CD8-positive, alpha-beta memory T cell (primary cell): Measurements from ENCODE around the gene SLC51A. TPM values are rescaled to one million over a fixed set of nuclear protein-coding genes. Genes with fewer than 3 reads are reported as not detected.

Experiments used
- CTCF ChIA-PET: fragments of 350-600 bp; sonication (Branson Sonifier 250); formaldehyde crosslinking; loops from one replicate; lab custom pipeline; 2021; ENCODE audit warnings: antibody characterized with exemption; lab: Charles Lee
- POLR2A ChIA-PET: fragments of 350-600 bp; sonication (Branson Sonifier 250); formaldehyde crosslinking; loops from one replicate; lab custom pipeline; 2021; ENCODE audit warnings: antibody characterized with exemption; lab: Charles Lee
- DNase-seq, 5 donors: peaks; one replicate each; pipeline versions ENCODE4 v3.0.0 to v3.0.0-alpha.2; 2020 to 2022; ENCODE audit warnings: mixed read lengths in 1 of 5
- H3K27ac ChIP-seq: one replicate; pipeline ENCODE4 v1.7.0; 2013; ENCODE audit warnings: low read depth, mild to moderate bottlenecking, low read length, moderate library complexity
- H3K27me3 ChIP-seq: 2 replicates; pipeline ENCODE4 v1.7.0; 2013; ENCODE audit warnings: low read length, mild to moderate bottlenecking; ENCODE audit not compliant: insufficient read depth, poor library complexity, severe bottlenecking
- H3K36me3 ChIP-seq: 2 replicates; pipeline ENCODE4 v1.7.0; 2013; ENCODE audit warnings: mild to moderate bottlenecking, low read length, moderate library complexity; ENCODE audit not compliant: insufficient read depth
- H3K4me1 ChIP-seq: 2 replicates; pipeline ENCODE4 v1.7.0; 2013; ENCODE audit warnings: mild to moderate bottlenecking, low read length, moderate library complexity; ENCODE audit not compliant: insufficient read depth
- H3K4me3 ChIP-seq: 2 replicates; pipeline ENCODE4 v1.7.0; 2013; ENCODE audit warnings: mild to moderate bottlenecking, low read length
- H3K9me3 ChIP-seq: 2 replicates; pipeline ENCODE4 v1.7.0; 2013; ENCODE audit warnings: mild to moderate bottlenecking, low read length
- H3K27ac Mint-ChIP-seq, 8 donors: one replicate each; pipeline ENCODE4 v1.8.0; 2020 to 2021; ENCODE audit warnings: mixed read lengths in 8 of 8, mild to moderate bottlenecking in 6 of 8, inconsistent platforms in 3 of 8, moderate library complexity in 3 of 8
- H3K27me3 Mint-ChIP-seq, 2 donors: one replicate each; pipeline ENCODE4 v1.8.0; 2020 to 2021; ENCODE audit warnings: mixed read lengths in 2 of 2, mild to moderate bottlenecking in 1 of 2, moderate library complexity in 1 of 2
- H3K36me3 Mint-ChIP-seq, 3 donors: one replicate each; pipeline ENCODE4 v1.8.0; 2020 to 2021; ENCODE audit warnings: mixed read lengths in 3 of 3, inconsistent platforms in 1 of 3, mild to moderate bottlenecking in 1 of 3
- H3K4me1 Mint-ChIP-seq, 3 donors: one replicate each; pipeline ENCODE4 v1.8.0; 2020 to 2021; ENCODE audit warnings: mixed read lengths in 3 of 3, inconsistent platforms in 1 of 3, mild to moderate bottlenecking in 1 of 3
- H3K4me3 Mint-ChIP-seq, 7 donors: one replicate each; pipeline ENCODE4 v1.8.0; 2020 to 2021; ENCODE audit warnings: mixed read lengths in 7 of 7, mild to moderate bottlenecking in 6 of 7, moderate library complexity in 4 of 7, inconsistent platforms in 2 of 7
- H3K9me3 Mint-ChIP-seq, 5 donors: one replicate each; pipeline ENCODE4 v1.8.0; 2020 to 2022; ENCODE audit warnings: mixed read lengths in 5 of 5, mild to moderate bottlenecking in 3 of 5, moderate library complexity in 2 of 5, inconsistent platforms in 1 of 5
- polyA plus RNA-seq: library from polyadenylated mRNA; unstranded; fragments of 300-500 nt; fragmentation: Illumina TruSeq; gene quantifications from one replicate; pipeline ENCODE4 v1.2.3, GENCODE V29; 2021
- total RNA-seq, 2 experiments: library from RNA; stranded (reverse); gene quantifications; one replicate each; pipeline ENCODE4 v1.2.3, GENCODE V29; 2021

SLC51A gene
- total and polyA plus RNA-seq, 3 experiments from 2014 or later: 1.1 TPM; not detected in 2

- Mint-ChIP-seq H3K4me1 (peaks cover 16 to 40% (median 36%) of the 10 kb centered on the region in 3 donors), H3K27me3 (peaks cover 0 to 2% of the 10 kb centered on the region in 2 donors), H3K27ac (peak overlapping the region in 5 of 8 donors; percentile 29 to 98 (median 95)), H3K36me3 (no peaks in the 10 kb centered on the region), H3K9me3 (no peaks in the 10 kb centered on the region), H3K4me3 (no peak overlapping the region)
- H3K27me3 ChIP-seq: no peaks in the 10 kb centered on the region
- H3K36me3 ChIP-seq: no peaks in the 10 kb centered on the region
- peak in 1 of 5 donors; percentile 42 for DNase-seq
- H3K27ac ChIP-seq: peak overlapping the region; percentile 68
- POLR2A ChIA-PET: interaction anchor here (1.3 to 1.5 kb wide), 2 partner anchors 14 to 121 kb away, joined by 6 to 7 read pairs; no protein-coding TSS in a partner anchor
- no peaks in the 10 kb centered on the region for H3K9me3 ChIP-seq
- H3K4me3 ChIP-seq: no peak overlapping the region
- H3K4me1 ChIP-seq: peaks cover 26% of the 10 kb centered on the region
- CTCF ChIA-PET: interaction anchor here (0.9 to 11.8 kb wide), 5 partner anchors 13 to 123 kb away, joined by 3 to 263 read pairs (median 3); no protein-coding TSS in a partner anchor
Observed at GRCh38 chr3:196193736-196194541, 22.4 kb upstream of the SLC51A start.

- Mint-ChIP-seq H3K36me3 (no peaks in the 10 kb centered on the region), H3K27ac (peak overlapping the region in 2 of 8 donors; percentile 39 to 53), H3K27me3 (peaks cover 0 to 2% of the 10 kb centered on the region in 2 donors), H3K9me3 (no peaks in the 10 kb centered on the region), H3K4me3 (no peak overlapping the region), H3K4me1 (peaks cover 16 to 40% (median 36%) of the 10 kb centered on the region in 3 donors)
- ChIA-PET CTCF (interaction anchor here (0.9 to 11.8 kb wide), 3 partner anchors 15 to 123 kb away, joined by 3 to 263 read pairs (median 3); no protein-coding TSS in a partner anchor), POLR2A (interaction anchor here (1.5 kb wide), 1 partner anchor 15 kb away, joined by 7 read pairs; no protein-coding TSS in a partner anchor)
- DNase-seq: no peak
- Histone ChIP-seq H3K9me3 (no peaks in the 10 kb centered on the region), H3K4me1 (peaks cover 26% of the 10 kb centered on the region), H3K27me3 (no peaks in the 10 kb centered on the region), H3K36me3 (no peaks in the 10 kb centered on the region), H3K27ac (peak overlapping the region; percentile 68), H3K4me3 (no peak overlapping the region)
Observed at GRCh38 chr3:196194542-196194915, 21.8 kb upstream of the SLC51A start.

- H3K4me3 ChIP-seq: no peak overlapping the region
- Mint-ChIP-seq H3K9me3 (no peaks in the 10 kb centered on the region), H3K4me1 (peaks cover 16 to 36% (median 36%) of the 10 kb centered on the region in 3 donors), H3K27me3 (peaks cover 0 to under 1% of the 10 kb centered on the region in 2 donors), H3K4me3 (no peak overlapping the region), H3K27ac (peak overlapping the region in 3 of 8 donors; percentile 23 to 59 (median 40)), H3K36me3 (no peaks in the 10 kb centered on the region)
- H3K27ac ChIP-seq: no peak overlapping the region
- no peaks in the 10 kb centered on the region for H3K27me3 ChIP-seq
- H3K4me1 ChIP-seq: peaks cover 26% of the 10 kb centered on the region
- CTCF ChIA-PET: interaction anchor here (0.9 to 11.8 kb wide), 11 partner anchors 8 to 346 kb away, joined by 3 to 263 read pairs (median 16); no protein-coding TSS in a partner anchor
- POLR2A ChIA-PET: interaction anchor here (0.7 kb wide), 1 partner anchor 122 kb away, joined by 3 read pairs; no protein-coding TSS in a partner anchor
- DNase-seq: peak in 1 of 5 donors; percentile 53
- H3K36me3 ChIP-seq: no peaks in the 10 kb centered on the region
- no peaks in the 10 kb centered on the region for H3K9me3 ChIP-seq
Observed at GRCh38 chr3:196195664-196196265, 20.6 kb upstream of the SLC51A start.

GRCh38 chr3:196197524-196197923 lies 18.8 kb upstream of the SLC51A start:
- H3K4me1 Mint-ChIP-seq: peaks cover 6 to 29% (median 26%) of the 10 kb centered on the region in 3 donors
- POLR2A ChIA-PET: interaction anchor here (0.8 kb wide), 1 partner anchor 124 kb away, joined by 5 read pairs; no protein-coding TSS in a partner anchor
- H3K36me3 ChIP-seq: no peaks in the 10 kb centered on the region

GRCh38 chr3:196198081-196198675 lies 18.2 kb upstream of the SLC51A start:
- peak in 1 of 5 donors; percentile 41 for DNase-seq
- H3K27me3 ChIP-seq: no peaks in the 10 kb centered on the region
- H3K36me3 ChIP-seq: no peaks in the 10 kb centered on the region
- Mint-ChIP-seq H3K9me3 (no peaks in the 10 kb centered on the region), H3K27me3 (peaks cover 1 to 3% of the 10 kb centered on the region in 2 donors), H3K27ac (no peak overlapping the region), H3K36me3 (no peaks in the 10 kb centered on the region), H3K4me1 (peaks cover 0 to 22% (median 19%) of the 10 kb centered on the region in 3 donors), H3K4me3 (no peak overlapping the region)
- peaks cover 13% of the 10 kb centered on the region for H3K4me1 ChIP-seq
- no peak overlapping the region for H3K27ac ChIP-seq
- no peaks in the 10 kb centered on the region for H3K9me3 ChIP-seq
- no peak overlapping the region for H3K4me3 ChIP-seq
- ChIA-PET CTCF (interaction anchor here (1.2 to 11.8 kb wide), 5 partner anchors 8 to 127 kb away, joined by 6 to 263 read pairs (median 20); no protein-coding TSS in a partner anchor), POLR2A (no interaction called here)

More at GRCh38 chr3:196197524-196197923, 18.8 kb upstream of the SLC51A start:
- DNase-seq: peak in 1 of 5 donors; percentile 44
- Histone ChIP-seq H3K27ac (no peak overlapping the region), H3K9me3 (no peaks in the 10 kb centered on the region), H3K27me3 (no peaks in the 10 kb centered on the region), H3K4me1 (peaks cover 20% of the 10 kb centered on the region), H3K4me3 (no peak overlapping the region)
- no peak overlapping the region for H3K4me3 Mint-ChIP-seq
- H3K9me3 Mint-ChIP-seq: no peaks in the 10 kb centered on the region
- CTCF ChIA-PET: interaction anchor here (0.8 to 11.8 kb wide), 7 partner anchors 9 to 126 kb away, joined by 3 to 263 read pairs (median 19); no protein-coding TSS in a partner anchor
- no peaks in the 10 kb centered on the region for H3K36me3 Mint-ChIP-seq
- H3K27me3 Mint-ChIP-seq: peaks cover 0 to under 1% of the 10 kb centered on the region in 2 donors
- H3K27ac Mint-ChIP-seq: no peak overlapping the region

- ChIA-PET CTCF (interaction anchor here (1.2 to 11.8 kb wide), 4 partner anchors 8 to 349 kb away, joined by 3 to 263 read pairs (median 13); no protein-coding TSS in a partner anchor), POLR2A (no interaction called here)
- Mint-ChIP-seq H3K4me3 (no peak overlapping the region), H3K27ac (peak overlapping the region in 2 of 8 donors; percentile 5 to 32), H3K4me1 (peaks cover 0 to 17% (median 16%) of the 10 kb centered on the region in 3 donors), H3K36me3 (no peaks in the 10 kb centered on the region), H3K27me3 (peaks cover 1 to 11% of the 10 kb centered on the region in 2 donors), H3K9me3 (no peaks in the 10 kb centered on the region)
- Histone ChIP-seq H3K36me3 (no peaks in the 10 kb centered on the region), H3K9me3 (no peaks in the 10 kb centered on the region), H3K27ac (no peak overlapping the region), H3K27me3 (no peaks in the 10 kb centered on the region), H3K4me1 (peaks cover 11% of the 10 kb centered on the region), H3K4me3 (no peak overlapping the region)
- no peak for DNase-seq
Observed at GRCh38 chr3:196198771-196199753, 17.3 kb upstream of the SLC51A start.
